ENCODE data around the gene TRMT1. TPM values are rescaled to one million over a fixed set of nuclear protein-coding genes. Genes with fewer than 3 reads are reported as not detected.

Gene TRMT1
- total and polyA plus RNA-seq, 5 donors from 2014 or later = 16.0 to 57.6 (median 21.2) TPM

DNA sequence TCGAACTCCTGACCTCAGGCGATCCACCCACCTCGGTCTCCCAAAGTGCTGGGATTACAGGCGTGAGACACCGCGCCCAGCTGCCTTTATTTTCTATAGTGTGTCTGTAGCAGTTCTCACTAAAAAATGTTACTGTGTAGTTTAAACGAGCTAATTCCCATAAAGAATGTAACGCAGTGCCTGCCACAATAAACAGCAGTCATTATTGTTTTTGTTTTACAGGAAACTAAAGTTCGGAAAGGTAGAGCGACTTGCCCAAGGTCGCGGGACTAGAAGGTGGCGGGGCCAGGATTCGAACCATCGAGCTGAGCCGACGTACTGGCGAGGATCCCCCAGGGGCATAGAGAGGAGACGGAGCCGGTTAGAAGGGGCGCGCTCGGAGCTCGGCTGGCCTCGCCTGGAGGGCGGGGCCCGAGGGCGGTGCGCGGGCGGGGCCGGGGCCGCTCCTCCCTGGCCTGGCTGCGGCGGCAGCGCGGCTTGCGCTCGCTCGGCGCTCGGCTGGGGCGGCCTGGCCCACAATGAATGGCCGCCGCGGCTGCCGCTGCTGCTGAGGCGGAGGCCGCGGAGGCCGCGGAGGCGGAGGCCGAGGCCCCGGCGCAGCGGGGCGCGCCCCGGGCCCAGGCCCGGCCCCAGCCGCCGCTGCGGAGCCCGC, 1.4 kb upstream of the TRMT1 start, which contains the start of gene NACC1:
Gene NACC1, plus strand, starts transcription at position 493 of the 652 bp plus-strand sequence. CDS start 16,944 bp downstream, outside the sequence.
- H3K4me3 Mint-ChIP-seq = peak within 1 kb of the TSS; percentile 94 to 97 (median 95)
- Histone ChIP-seq H3K4me3 (ENCODE audit: low read depth, low read length) (peak within 1 kb of the TSS; percentile 99), H3K4me1 (ENCODE audit: control insufficient read depth, insufficient read depth, low read length, poor library complexity, severe bottlenecking) (peaks cover 42% of the 10 kb centered on the region), H3K9me3 (ENCODE audit: control insufficient read depth in 2 of 2, low read length in 2 of 2) (no peaks in the 10 kb centered on the region), H3K27me3 (ENCODE audit: control insufficient read depth, insufficient read depth, low read length) (no peaks in the 10 kb centered on the region), H3K36me3 (ENCODE audit: control insufficient read depth, insufficient read depth, low read length) (peaks cover 7% of the 10 kb centered on the region), H3K27ac (ENCODE audit: insufficient read depth, low read length, poor library complexity, severe bottlenecking) (peak within 1 kb of the TSS; percentile 69)
- H3K4me1 Mint-ChIP-seq = peaks cover 5 to 68% (median 21%) of the 10 kb centered on the region in 4 donors
- DNase-seq (peak; percentile 80 to 90 (median 89)), ATAC-seq (ENCODE audit: low read depth in 2 of 2) (peak; percentile 86 to 87)
- no peaks in the 10 kb centered on the region for H3K27me3 Mint-ChIP-seq
- H3K9me3 Mint-ChIP-seq = no peaks in the 10 kb centered on the region
- H3K36me3 Mint-ChIP-seq = no peaks in the 10 kb centered on the region
- H3K27ac Mint-ChIP-seq = peak within 1 kb of the TSS; percentile 80 to 90 (median 87)

DNA sequence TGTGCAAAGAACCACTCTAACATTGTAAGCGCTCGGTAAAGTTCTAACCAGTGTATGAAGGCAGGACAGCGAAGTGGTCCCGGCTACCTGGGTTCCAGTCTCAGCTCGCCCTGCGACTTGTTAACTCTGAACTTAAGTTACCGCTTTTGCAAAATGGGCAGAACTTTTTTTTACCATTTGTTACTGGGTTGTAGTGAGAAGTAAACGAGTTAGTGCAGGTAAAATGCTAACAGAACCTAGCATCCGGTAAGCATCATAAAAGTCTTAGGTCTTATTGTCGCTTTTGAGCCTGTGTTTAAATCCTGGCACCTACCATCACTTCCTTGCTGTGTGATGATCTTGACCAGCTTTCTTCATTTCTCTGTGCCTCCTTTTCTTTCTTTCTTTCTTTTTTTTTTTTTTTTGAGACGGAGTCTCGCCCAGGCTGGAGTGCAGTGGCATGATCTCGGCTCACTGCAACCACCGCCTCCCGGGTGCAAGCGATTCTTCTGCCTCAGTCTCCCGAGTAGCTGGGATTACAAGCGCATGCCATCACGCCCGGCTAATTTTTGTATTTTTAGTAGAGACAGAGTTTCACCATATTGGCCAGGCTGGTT, 734 bp upstream of the TRMT1 start:
- Histone ChIP-seq H3K27me3 (ENCODE audit: control insufficient read depth, insufficient read depth, low read length) (no peaks in the 10 kb centered on the region), H3K27ac (ENCODE audit: insufficient read depth, low read length, poor library complexity, severe bottlenecking) (peak overlapping the region; percentile 69), H3K9me3 (ENCODE audit: control insufficient read depth in 2 of 2, low read length in 2 of 2) (no peaks in the 10 kb centered on the region), H3K4me3 (ENCODE audit: low read depth, low read length) (peak overlapping the region; percentile 99), H3K4me1 (ENCODE audit: control insufficient read depth, insufficient read depth, low read length, poor library complexity, severe bottlenecking) (peaks cover 42% of the 10 kb centered on the region), H3K36me3 (ENCODE audit: control insufficient read depth, insufficient read depth, low read length) (peaks cover 7% of the 10 kb centered on the region)
- Mint-ChIP-seq H3K27ac (peak overlapping the region; percentile 16 to 87 (median 80)), H3K27me3 (no peaks in the 10 kb centered on the region), H3K9me3 (no peaks in the 10 kb centered on the region), H3K4me1 (peaks cover 5 to 65% (median 17%) of the 10 kb centered on the region in 4 donors), H3K4me3 (peak overlapping the region; percentile 94 to 97 (median 95)), H3K36me3 (no peaks in the 10 kb centered on the region)
- DNase-seq (peak in 2 of 3 donors; percentile 60 to 64), ATAC-seq (ENCODE audit: low read depth in 2 of 2) (peak; percentile 25 to 29)

DNA sequence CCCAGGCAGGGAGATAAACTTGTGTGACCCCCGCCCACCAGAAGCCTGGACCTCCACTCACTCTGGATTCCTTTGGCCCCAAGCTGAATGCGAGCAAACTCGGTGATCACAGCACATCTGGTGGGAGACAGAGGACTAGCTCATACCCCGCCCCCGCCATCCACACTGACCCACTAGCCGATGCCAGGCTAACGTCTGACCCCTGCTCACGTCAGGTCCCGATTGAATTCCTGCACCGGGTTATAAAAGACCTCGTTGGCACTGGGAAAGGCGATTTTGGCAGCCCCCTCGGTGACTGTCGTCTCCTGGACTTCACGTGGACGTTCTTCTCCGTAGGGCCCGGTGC, 631 bp downstream of the TRMT1 start:
- Mint-ChIP-seq H3K27ac (peak overlapping the region; percentile 80 to 97 (median 87)), H3K36me3 (no peaks in the 10 kb centered on the region), H3K4me1 (peaks cover 5 to 51% (median 14%) of the 10 kb centered on the region in 4 donors), H3K4me3 (peak overlapping the region; percentile 94 to 97 (median 95)), H3K9me3 (no peaks in the 10 kb centered on the region), H3K27me3 (no peaks in the 10 kb centered on the region)
- ATAC-seq (ENCODE audit: low read depth in 2 of 2) = no peak
- Histone ChIP-seq H3K27ac (ENCODE audit: insufficient read depth, low read length, poor library complexity, severe bottlenecking) (peak overlapping the region; percentile 69), H3K9me3 (ENCODE audit: control insufficient read depth in 2 of 2, low read length in 2 of 2) (no peaks in the 10 kb centered on the region), H3K36me3 (ENCODE audit: control insufficient read depth, insufficient read depth, low read length) (no peaks in the 10 kb centered on the region), H3K27me3 (ENCODE audit: control insufficient read depth, insufficient read depth, low read length) (no peaks in the 10 kb centered on the region), H3K4me3 (ENCODE audit: low read depth, low read length) (peak overlapping the region; percentile 99), H3K4me1 (ENCODE audit: control insufficient read depth, insufficient read depth, low read length, poor library complexity, severe bottlenecking) (peaks cover 42% of the 10 kb centered on the region)
- no peak for DNase-seq

DNA sequence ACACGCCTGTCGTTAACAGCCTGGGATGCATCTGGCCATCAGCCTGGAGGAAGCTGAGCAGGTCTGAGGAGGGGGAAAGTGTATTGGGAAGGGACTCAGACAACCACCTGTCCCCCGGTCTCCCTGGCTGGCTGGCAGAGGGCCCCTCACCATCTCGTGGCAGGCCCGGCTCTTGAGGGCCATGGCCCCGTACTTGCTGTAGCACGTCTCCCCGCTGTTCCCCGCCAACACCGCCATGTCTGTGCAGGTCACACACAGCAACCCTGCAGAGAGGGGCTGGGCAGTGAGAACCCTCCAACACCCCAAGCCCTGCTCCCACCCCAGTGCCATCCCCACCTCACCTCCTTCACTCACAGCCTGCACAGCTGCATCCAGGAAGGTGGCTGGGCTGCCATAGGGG, 4.0 kb downstream of the TRMT1 start:
- no peak overlapping the region for H3K27ac Mint-ChIP-seq
- H3K27me3 Mint-ChIP-seq = no peaks in the 10 kb centered on the region
- H3K36me3 Mint-ChIP-seq = no peaks in the 10 kb centered on the region

DNA sequence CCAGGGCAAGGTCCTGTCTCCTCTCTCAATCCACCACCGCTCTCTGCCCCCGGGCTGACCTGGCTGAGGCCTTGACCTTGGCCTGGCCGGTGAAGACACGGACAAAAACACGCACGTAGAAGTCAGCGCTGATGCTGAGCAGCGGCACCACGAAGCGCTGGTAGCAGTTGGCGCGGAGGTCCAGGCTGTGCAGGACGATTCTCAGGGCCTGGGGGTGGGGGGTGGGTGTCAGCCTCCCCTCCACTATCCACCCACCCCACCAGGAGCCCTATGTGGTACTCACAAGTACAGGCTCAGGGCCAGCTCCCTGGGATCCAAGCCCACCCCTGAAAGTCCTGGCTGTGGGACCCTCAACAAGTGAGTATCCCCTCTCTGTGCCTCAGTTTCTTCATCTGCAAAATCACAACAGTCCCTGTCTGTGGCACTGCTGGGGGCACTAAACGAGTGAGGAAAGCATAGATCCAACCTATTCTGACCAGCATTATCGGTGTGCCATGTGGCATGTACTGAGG, 6.4 kb downstream of the TRMT1 start:
- H3K36me3 Mint-ChIP-seq = no peaks in the 10 kb centered on the region

More for the DNA sequence above, 4.0 kb downstream of the TRMT1 start:
- peaks cover under 1 to 26% (median 3%) of the 10 kb centered on the region in 4 donors for H3K4me1 Mint-ChIP-seq
- Histone ChIP-seq H3K27me3 (ENCODE audit: control insufficient read depth, insufficient read depth, low read length) (no peaks in the 10 kb centered on the region), H3K4me1 (ENCODE audit: control insufficient read depth, insufficient read depth, low read length, poor library complexity, severe bottlenecking) (peaks cover 20% of the 10 kb centered on the region), H3K27ac (ENCODE audit: insufficient read depth, low read length, poor library complexity, severe bottlenecking) (no peak overlapping the region), H3K36me3 (ENCODE audit: control insufficient read depth, insufficient read depth, low read length) (peaks cover 4% of the 10 kb centered on the region), H3K4me3 (ENCODE audit: low read depth, low read length) (no peak overlapping the region), H3K9me3 (ENCODE audit: control insufficient read depth in 2 of 2, low read length in 2 of 2) (no peaks in the 10 kb centered on the region)
- DNase-seq = no peak
- no peaks in the 10 kb centered on the region for H3K9me3 Mint-ChIP-seq
- no peak for ATAC-seq (ENCODE audit: low read depth in 2 of 2)
- H3K4me3 Mint-ChIP-seq = peak overlapping the region in 1 of 4 donors; percentile 2

DNA sequence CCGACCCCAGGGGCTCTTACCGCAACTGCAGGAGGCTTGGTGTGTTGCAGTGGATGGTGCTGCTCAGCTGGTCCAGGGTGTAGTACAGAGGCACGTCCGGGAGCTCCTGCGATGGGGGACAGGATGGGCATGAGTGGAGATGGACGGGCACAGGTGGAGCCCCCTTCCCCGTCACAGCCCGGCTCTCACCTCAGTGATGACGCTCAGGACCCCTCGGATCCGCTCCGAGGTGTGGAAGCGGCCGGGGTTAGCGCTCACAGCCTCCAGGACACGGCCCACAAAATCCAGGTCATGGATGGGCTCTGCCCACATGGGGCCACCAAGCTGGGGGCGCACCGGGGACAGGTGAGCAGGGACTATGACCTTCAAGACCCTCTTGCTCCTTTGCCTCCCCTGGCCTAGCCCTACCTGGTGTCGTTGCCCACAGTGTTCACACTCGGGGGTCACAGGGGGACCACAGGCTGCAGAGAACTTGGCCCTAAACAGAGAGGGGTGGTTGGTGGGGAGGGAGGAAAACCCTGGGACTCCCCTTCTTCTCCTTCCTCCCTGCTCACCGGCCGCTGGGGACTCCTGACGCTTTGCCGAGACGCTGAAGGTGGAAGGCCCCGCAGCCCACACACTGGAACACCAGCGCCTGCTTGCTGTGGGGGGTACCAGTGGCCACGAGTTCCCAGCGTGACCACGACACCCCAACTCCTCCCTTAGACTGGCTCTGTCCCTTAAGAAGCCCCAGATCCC, 7.0 kb downstream of the TRMT1 start:
- Histone ChIP-seq H3K27me3 (ENCODE audit: control insufficient read depth, insufficient read depth, low read length) (no peaks in the 10 kb centered on the region), H3K36me3 (ENCODE audit: control insufficient read depth, insufficient read depth, low read length) (peaks cover 4% of the 10 kb centered on the region), H3K9me3 (ENCODE audit: control insufficient read depth in 2 of 2, low read length in 2 of 2) (no peaks in the 10 kb centered on the region), H3K4me3 (ENCODE audit: low read depth, low read length) (no peak overlapping the region), H3K27ac (ENCODE audit: insufficient read depth, low read length, poor library complexity, severe bottlenecking) (no peak overlapping the region), H3K4me1 (ENCODE audit: control insufficient read depth, insufficient read depth, low read length, poor library complexity, severe bottlenecking) (peaks cover 15% of the 10 kb centered on the region)
- no peak for DNase-seq
- Mint-ChIP-seq H3K4me1 (peaks cover 0 to 10% (median 3%) of the 10 kb centered on the region in 4 donors), H3K4me3 (peak overlapping the region in 1 of 4 donors; percentile 19), H3K27me3 (no peaks in the 10 kb centered on the region), H3K36me3 (no peaks in the 10 kb centered on the region), H3K27ac (no peak overlapping the region), H3K9me3 (no peaks in the 10 kb centered on the region)
- no peak for ATAC-seq (ENCODE audit: low read depth in 2 of 2)

More for the DNA sequence above, 6.4 kb downstream of the TRMT1 start:
- DNase-seq = no peak
- Mint-ChIP-seq H3K27ac (peak overlapping the region in 1 of 3 donors; percentile 26), H3K4me3 (peak overlapping the region in 1 of 4 donors; percentile 29), H3K27me3 (no peaks in the 10 kb centered on the region), H3K4me1 (peaks cover 0 to 9% (median 0%) of the 10 kb centered on the region in 4 donors), H3K9me3 (no peaks in the 10 kb centered on the region)
- H3K27me3 ChIP-seq (ENCODE audit: control insufficient read depth, insufficient read depth, low read length) = no peaks in the 10 kb centered on the region
- H3K4me1 ChIP-seq (ENCODE audit: control insufficient read depth, insufficient read depth, low read length, poor library complexity, severe bottlenecking) = peaks cover 9% of the 10 kb centered on the region
- H3K27ac ChIP-seq (ENCODE audit: insufficient read depth, low read length, poor library complexity, severe bottlenecking) = no peak overlapping the region
- no peaks in the 10 kb centered on the region for H3K9me3 ChIP-seq (ENCODE audit: control insufficient read depth in 2 of 2, low read length in 2 of 2)
- H3K4me3 ChIP-seq (ENCODE audit: low read depth, low read length) = no peak overlapping the region
- no peak for ATAC-seq (ENCODE audit: low read depth in 2 of 2)
- H3K36me3 ChIP-seq (ENCODE audit: control insufficient read depth, insufficient read depth, low read length) = peaks cover 4% of the 10 kb centered on the region

DNA sequence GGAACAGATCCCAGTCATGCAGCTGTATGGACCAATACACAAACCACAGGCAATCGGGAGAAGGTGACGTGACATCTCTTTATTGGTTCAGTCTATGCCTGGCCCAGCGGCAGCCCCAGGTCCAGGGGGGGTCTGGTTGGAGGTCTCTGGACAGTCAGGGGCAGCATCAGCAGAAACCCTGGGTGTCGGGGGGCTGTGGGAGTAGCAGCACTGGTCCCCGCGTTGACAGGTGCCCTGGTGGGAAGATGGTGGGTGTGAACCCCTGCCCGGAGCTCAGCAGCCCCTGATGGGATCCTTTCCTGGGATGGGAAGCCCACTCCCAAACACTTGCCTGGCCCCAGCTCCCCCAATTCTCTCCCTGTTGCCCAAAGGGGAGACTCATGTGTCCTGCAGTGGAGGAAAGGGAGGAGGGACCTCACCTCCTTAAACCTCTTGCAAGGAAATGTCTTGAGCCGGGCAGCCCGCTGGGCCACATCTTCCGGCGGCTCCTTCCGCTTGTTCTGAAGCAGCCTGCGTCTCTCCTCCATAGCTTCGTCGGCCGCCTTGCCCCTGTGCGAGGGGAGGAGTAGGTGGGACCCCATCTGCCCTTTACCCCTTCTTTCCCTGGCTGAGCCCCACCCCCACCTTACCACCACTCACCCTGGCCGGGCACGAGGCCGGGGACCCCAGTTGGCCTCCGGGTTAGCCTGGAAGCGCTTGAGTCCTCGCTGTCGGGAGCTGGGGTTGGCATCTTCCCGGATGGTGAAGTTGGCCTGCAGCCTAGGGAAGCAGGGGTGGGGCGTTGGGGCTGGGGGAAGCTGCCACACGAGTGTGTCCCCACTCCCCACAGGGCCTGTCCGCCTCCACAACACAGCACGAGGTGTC, 11.5 kb downstream of the TRMT1 start:
- H3K36me3 ChIP-seq (ENCODE audit: control insufficient read depth, insufficient read depth, low read length) = peaks cover 4% of the 10 kb centered on the region
- H3K4me3 Mint-ChIP-seq = peak overlapping the region; percentile 90 to 97 (median 92)
- H3K4me3 ChIP-seq (ENCODE audit: low read depth, low read length) = peak overlapping the region; percentile 82
- no peaks in the 10 kb centered on the region for H3K27me3 Mint-ChIP-seq
- peak in 2 of 3 donors; percentile 28 to 76 for DNase-seq
- H3K9me3 Mint-ChIP-seq = no peaks in the 10 kb centered on the region
- peaks cover 4% of the 10 kb centered on the region for H3K36me3 Mint-ChIP-seq
- H3K27ac Mint-ChIP-seq = peak overlapping the region; percentile 83 to 97 (median 88)
- peak overlapping the region; percentile 72 for H3K27ac ChIP-seq (ENCODE audit: insufficient read depth, low read length, poor library complexity, severe bottlenecking)
- H3K27me3 ChIP-seq (ENCODE audit: control insufficient read depth, insufficient read depth, low read length) = no peaks in the 10 kb centered on the region
- peaks cover 0 to 43% (median 16%) of the 10 kb centered on the region in 4 donors for H3K4me1 Mint-ChIP-seq
- H3K4me1 ChIP-seq (ENCODE audit: control insufficient read depth, insufficient read depth, low read length, poor library complexity, severe bottlenecking) = peaks cover 58% of the 10 kb centered on the region
- H3K9me3 ChIP-seq (ENCODE audit: control insufficient read depth in 2 of 2, low read length in 2 of 2) = no peaks in the 10 kb centered on the region
- peak; percentile 19 to 38 for ATAC-seq (ENCODE audit: low read depth in 2 of 2)
